Neural cell (in vitro differentiated cells): ENCODE results near the gene SPRY4.

Experiments
- EP300 ChIP-seq: fragments of 450-650 bp; conservative IDR thresholded peaks from 2 replicates; pipeline ENCODE4 v1.6.1; 2014; ENCODE audit warnings: antibody characterized with exemption, mild to moderate bottlenecking, moderate library complexity; ENCODE audit not compliant: poor library complexity, severe bottlenecking
- EZH2 ChIP-seq: fragments of 200-600, 300-800 bp; shearing (Covaris generic), sonication (generic); IDR thresholded peaks from 2 replicates; pipeline ENCODE4 v1.6.1; 2014; ENCODE audit warnings: antibody characterized with exemption, low read length, borderline replicate concordance, mild to moderate bottlenecking; ENCODE audit not compliant: insufficient read depth, poor library complexity, severe bottlenecking
- MXI1 ChIP-seq: fragments of 450-650 bp; conservative IDR thresholded peaks from 2 replicates; pipeline ENCODE4 v1.6.1; 2014; ENCODE audit warnings: antibody characterized with exemption, mild to moderate bottlenecking; ENCODE audit not compliant: poor library complexity, severe bottlenecking
- POLR2AphosphoS5 ChIP-seq: IDR thresholded peaks from 2 replicates; pipeline ENCODE4 v1.6.1; 2012
- RAD21 ChIP-seq: fragments of 450-650 bp; conservative IDR thresholded peaks from 2 replicates; pipeline ENCODE4 v1.6.1; 2014; ENCODE audit warnings: antibody characterized with exemption, mild to moderate bottlenecking, moderate library complexity
- REST ChIP-seq: IDR thresholded peaks from 2 replicates; pipeline ENCODE4 v1.6.1; 2012; ENCODE audit warnings: borderline replicate concordance
- SMC3 ChIP-seq: fragments of 450-650 bp; conservative IDR thresholded peaks from 2 replicates; pipeline ENCODE4 v1.6.1; 2014; ENCODE audit warnings: antibody characterized with exemption, mild to moderate bottlenecking, moderate library complexity; ENCODE audit not compliant: poor library complexity
- TAF1 ChIP-seq: IDR thresholded peaks from 2 replicates; pipeline ENCODE4 v1.6.1; 2012; ENCODE audit warnings: low read depth
- TF ChIP-seq, protein P1 (sequence below): fragments of 450-650 bp; IDR thresholded peaks from 2 replicates; pipeline ENCODE4 v1.5.1; 2014; ENCODE audit warnings: antibody characterized with exemption, mild to moderate bottlenecking, moderate library complexity; ENCODE audit not compliant: poor library complexity, severe bottlenecking

GRCh38 chr5:142330444-142330843 is 5.6 kb upstream of the SPRY4 start:
- TF ChIP-seq, protein P1, sequence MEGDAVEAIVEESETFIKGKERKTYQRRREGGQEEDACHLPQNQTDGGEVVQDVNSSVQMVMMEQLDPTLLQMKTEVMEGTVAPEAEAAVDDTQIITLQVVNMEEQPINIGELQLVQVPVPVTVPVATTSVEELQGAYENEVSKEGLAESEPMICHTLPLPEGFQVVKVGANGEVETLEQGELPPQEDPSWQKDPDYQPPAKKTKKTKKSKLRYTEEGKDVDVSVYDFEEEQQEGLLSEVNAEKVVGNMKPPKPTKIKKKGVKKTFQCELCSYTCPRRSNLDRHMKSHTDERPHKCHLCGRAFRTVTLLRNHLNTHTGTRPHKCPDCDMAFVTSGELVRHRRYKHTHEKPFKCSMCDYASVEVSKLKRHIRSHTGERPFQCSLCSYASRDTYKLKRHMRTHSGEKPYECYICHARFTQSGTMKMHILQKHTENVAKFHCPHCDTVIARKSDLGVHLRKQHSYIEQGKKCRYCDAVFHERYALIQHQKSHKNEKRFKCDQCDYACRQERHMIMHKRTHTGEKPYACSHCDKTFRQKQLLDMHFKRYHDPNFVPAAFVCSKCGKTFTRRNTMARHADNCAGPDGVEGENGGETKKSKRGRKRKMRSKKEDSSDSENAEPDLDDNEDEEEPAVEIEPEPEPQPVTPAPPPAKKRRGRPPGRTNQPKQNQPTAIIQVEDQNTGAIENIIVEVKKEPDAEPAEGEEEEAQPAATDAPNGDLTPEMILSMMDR, result no peak
- TF ChIP-seq EP300 (no peak), SMC3 (no peak), TAF1 (no peak), POLR2AphosphoS5 (no peak), EZH2 (no peak), RAD21 (no peak), REST (no peak), MXI1 (no peak)
